GM12873 (cell line): ENCODE measurements around the gene GGCX.

Experiments
- CTCF ChIP-seq: IDR thresholded peaks from 2 replicates; pipeline ENCODE4 v1.5.1; 2012; ENCODE audit warnings: low read depth, mild to moderate bottlenecking, moderate library complexity, low read length, control low read depth; ENCODE audit not compliant: insufficient read depth; ENCODE audit errors: missing control alignments

Gene GGCX

GRCh38 chr2:85583667-85584353 lies 22.5 kb upstream of the GGCX start:
- no peak for TF ChIP-seq CTCF

GRCh38 chr2:85582492-85582891 lies 21.2 kb upstream of the GGCX start:
- no peak for TF ChIP-seq CTCF

GRCh38 chr2:85580206-85580605 lies 18.9 kb upstream of the GGCX start:
- TF ChIP-seq CTCF = no peak

- TF ChIP-seq CTCF = no peak
Observed at GRCh38 chr2:85579266-85579935, 18.1 kb upstream of the GGCX start.

GRCh38 chr2:85578243-85579180 lies 17.2 kb upstream of the GGCX start:
- no peak for TF ChIP-seq CTCF

GRCh38 chr2:85577386-85578242 lies 16.3 kb upstream of the GGCX start, which contains the start of gene VAMP8:
Gene VAMP8, plus strand, starts transcription at chr2:85577586. Its CDS starts 61 bp downstream, at chr2:85577647.
- no peak for TF ChIP-seq CTCF
